ENCODE results near the gene DRAM1. TPM values are rescaled to one million over a fixed set of nuclear protein-coding genes. Genes with fewer than 3 reads are reported as not detected.
"Not testable (repeated sequence)": the region's sequence is repeated elsewhere in the genome, so short reads cannot be mapped to it uniquely, and the experiment has no call there.

Gene DRAM1
- total RNA-seq, 2 experiments from 2014 or later: 4.0 TPM

GRCh38 chr12:101889211-101889752, 11.9 kb downstream of the DRAM1 start:
- Mint-ChIP-seq H3K36me3 (ENCODE audit: low read depth) (no peaks in the 10 kb centered on the region), H3K9me3 (no peaks in the 10 kb centered on the region), H3K4me3 (no peak overlapping the region), H3K4me1 (peaks cover 8% of the 10 kb centered on the region), H3K27ac (no peak overlapping the region), H3K27me3 (no peaks in the 10 kb centered on the region)
- DNase-seq: no peak
- POLR2A ChIA-PET: no interaction called here
- CTCF ChIA-PET: no interaction called here

- no peak overlapping the region for H3K4me3 Mint-ChIP-seq
- CTCF ChIA-PET: interaction anchor here (1.6 kb wide), 1 partner anchor 51 kb away, joined by 4 read pairs; no protein-coding TSS in a partner anchor
- peaks cover 8% of the 10 kb centered on the region for H3K4me1 Mint-ChIP-seq
- no peak overlapping the region for H3K27ac Mint-ChIP-seq
- no peaks in the 10 kb centered on the region for H3K36me3 Mint-ChIP-seq (ENCODE audit: low read depth)
- DNase-seq: no peak
- H3K27me3 Mint-ChIP-seq: no peaks in the 10 kb centered on the region
- H3K9me3 Mint-ChIP-seq: no peaks in the 10 kb centered on the region
- POLR2A ChIA-PET: no interaction called here
These were observed 14.1 kb downstream of the DRAM1 start for GRCh38 chr12:101891462-101891971.

GRCh38 chr12:101892794-101893193, 15.4 kb downstream of the DRAM1 start:
- Mint-ChIP-seq H3K9me3 (no peaks in the 10 kb centered on the region), H3K27ac (no peak overlapping the region), H3K4me1 (peaks cover 8% of the 10 kb centered on the region), H3K36me3 (ENCODE audit: low read depth) (no peaks in the 10 kb centered on the region), H3K27me3 (no peaks in the 10 kb centered on the region), H3K4me3 (no peak overlapping the region)
- CTCF ChIA-PET: interaction anchor here (1.4 kb wide), 1 partner anchor 52 kb away, joined by 3 read pairs; no protein-coding TSS in a partner anchor
- no peak for DNase-seq
- POLR2A ChIA-PET: no interaction called here

- H3K4me3 Mint-ChIP-seq: no peak overlapping the region
- H3K27ac Mint-ChIP-seq: no peak overlapping the region
- no peaks in the 10 kb centered on the region for H3K4me1 Mint-ChIP-seq
- H3K36me3 Mint-ChIP-seq (ENCODE audit: low read depth): peaks cover 5% of the 10 kb centered on the region
- no peaks in the 10 kb centered on the region for H3K27me3 Mint-ChIP-seq
- ChIA-PET POLR2A (no interaction called here), CTCF (no interaction called here)
- DNase-seq: no peak
- no peaks in the 10 kb centered on the region for H3K9me3 Mint-ChIP-seq
These were observed 24.4 kb downstream of the DRAM1 start for GRCh38 chr12:101901777-101902176.

GRCh38 chr12:101902641-101903040, 25.3 kb downstream of the DRAM1 start:
- DNase-seq: no peak
- H3K27me3 Mint-ChIP-seq: no peaks in the 10 kb centered on the region
- no peaks in the 10 kb centered on the region for H3K9me3 Mint-ChIP-seq
- H3K27ac Mint-ChIP-seq: no peak overlapping the region
- no peaks in the 10 kb centered on the region for H3K4me1 Mint-ChIP-seq
- no peak overlapping the region for H3K4me3 Mint-ChIP-seq
- H3K36me3 Mint-ChIP-seq (ENCODE audit: low read depth): peaks cover 5% of the 10 kb centered on the region
- ChIA-PET POLR2A (no interaction called here), CTCF (no interaction called here)

GRCh38 chr12:101906226-101906625, 28.8 kb downstream of the DRAM1 start:
- no peak for DNase-seq
- Mint-ChIP-seq H3K27ac (no peak overlapping the region), H3K36me3 (ENCODE audit: low read depth) (no peaks in the 10 kb centered on the region), H3K27me3 (no peaks in the 10 kb centered on the region), H3K9me3 (no peaks in the 10 kb centered on the region), H3K4me1 (no peaks in the 10 kb centered on the region), H3K4me3 (no peak overlapping the region)
- ChIA-PET POLR2A (no interaction called here), CTCF (interaction anchor here (1.4 kb wide), 1 partner anchor 26 kb away, joined by 3 read pairs; no protein-coding TSS in a partner anchor)

- H3K4me3 Mint-ChIP-seq: no peak overlapping the region
- DNase-seq: no peak
- H3K27me3 Mint-ChIP-seq: no peaks in the 10 kb centered on the region
- ChIA-PET CTCF (no interaction called here), POLR2A (no interaction called here)
- H3K4me1 Mint-ChIP-seq: no peaks in the 10 kb centered on the region
- H3K27ac Mint-ChIP-seq: no peak overlapping the region
- no peaks in the 10 kb centered on the region for H3K9me3 Mint-ChIP-seq
- H3K36me3 Mint-ChIP-seq (ENCODE audit: low read depth): no peaks in the 10 kb centered on the region
These were observed 31.0 kb downstream of the DRAM1 start for GRCh38 chr12:101908395-101908794.

GRCh38 chr12:101909646-101910045, 32.3 kb downstream of the DRAM1 start:
- Mint-ChIP-seq H3K4me1 (no peaks in the 10 kb centered on the region), H3K36me3 (ENCODE audit: low read depth) (no peaks in the 10 kb centered on the region), H3K27me3 (no peaks in the 10 kb centered on the region), H3K9me3 (no peaks in the 10 kb centered on the region), H3K27ac (no peak overlapping the region), H3K4me3 (no peak overlapping the region)
- POLR2A ChIA-PET: no interaction called here
- no peak for DNase-seq
- CTCF ChIA-PET: no interaction called here

- Mint-ChIP-seq H3K36me3 (ENCODE audit: low read depth) (no peaks in the 10 kb centered on the region), H3K9me3 (no peaks in the 10 kb centered on the region), H3K27me3 (no peaks in the 10 kb centered on the region), H3K4me1 (peaks cover 7% of the 10 kb centered on the region), H3K27ac (no peak overlapping the region), H3K4me3 (no peak overlapping the region)
- DNase-seq: no peak
- POLR2A ChIA-PET: no interaction called here
- CTCF ChIA-PET: no interaction called here
These were observed 38.5 kb downstream of the DRAM1 start for GRCh38 chr12:101915841-101916240.

- ChIA-PET CTCF (interaction anchor here (0.9 to 1.6 kb wide), 3 partner anchors 13 to 203 kb away, joined by 3 read pairs; no protein-coding TSS in a partner anchor), POLR2A (interaction anchor here (1.1 kb wide), 1 partner anchor 143 kb away, joined by 3 read pairs; the partner anchor contains the start of gene WASHC3)
- H3K4me3 Mint-ChIP-seq; H3K4me1 Mint-ChIP-seq; H3K27me3 Mint-ChIP-seq; H3K27ac Mint-ChIP-seq; H3K36me3 Mint-ChIP-seq (ENCODE audit: low read depth); H3K9me3 Mint-ChIP-seq; DNase-seq: not testable (repeated sequence)
These were observed 41.4 kb downstream of the DRAM1 start for GRCh38 chr12:101918805-101919204.

GRCh38 chr12:101919447-101919846, 42.1 kb downstream of the DRAM1 start:
- Mint-ChIP-seq H3K27ac (no peak overlapping the region), H3K4me1 (peaks cover 7% of the 10 kb centered on the region), H3K27me3 (no peaks in the 10 kb centered on the region), H3K36me3 (ENCODE audit: low read depth) (no peaks in the 10 kb centered on the region), H3K4me3 (no peak overlapping the region), H3K9me3 (peaks cover 2% of the 10 kb centered on the region)
- no peak for DNase-seq
- POLR2A ChIA-PET: interaction anchor here (1.1 kb wide), 1 partner anchor 142 kb away, joined by 3 read pairs; the partner anchor contains the start of gene WASHC3
- CTCF ChIA-PET: interaction anchor here (0.9 to 1.6 kb wide), 3 partner anchors 12 to 202 kb away, joined by 3 read pairs; no protein-coding TSS in a partner anchor

- Mint-ChIP-seq H3K9me3 (peaks cover 2% of the 10 kb centered on the region), H3K4me1 (peaks cover 7% of the 10 kb centered on the region), H3K27me3 (no peaks in the 10 kb centered on the region), H3K27ac (no peak overlapping the region), H3K4me3 (no peak overlapping the region), H3K36me3 (ENCODE audit: low read depth) (no peaks in the 10 kb centered on the region)
- CTCF ChIA-PET: interaction anchor here (0.9 kb wide), 1 partner anchor 9 kb away, joined by 3 read pairs; no protein-coding TSS in a partner anchor
- POLR2A ChIA-PET: no interaction called here
- DNase-seq: no peak
These were observed 43.5 kb downstream of the DRAM1 start for GRCh38 chr12:101920906-101921305.

GRCh38 chr12:101923045-101923718, 45.8 kb downstream of the DRAM1 start:
- DNase-seq: no peak
- ChIA-PET CTCF (no interaction called here), POLR2A (no interaction called here)
- Mint-ChIP-seq H3K27me3 (no peaks in the 10 kb centered on the region), H3K4me1 (peaks cover 4% of the 10 kb centered on the region), H3K36me3 (ENCODE audit: low read depth) (no peaks in the 10 kb centered on the region), H3K4me3 (no peak overlapping the region), H3K9me3 (peaks cover 2% of the 10 kb centered on the region), H3K27ac (no peak overlapping the region)

GRCh38 chr12:101924618-101925017, 47.2 kb downstream of the DRAM1 start:
- H3K27me3 Mint-ChIP-seq: no peaks in the 10 kb centered on the region
- H3K36me3 Mint-ChIP-seq (ENCODE audit: low read depth): no peaks in the 10 kb centered on the region
- DNase-seq: no peak
- peaks cover 2% of the 10 kb centered on the region for H3K9me3 Mint-ChIP-seq
- ChIA-PET CTCF (no interaction called here), POLR2A (no interaction called here)
- no peak overlapping the region for H3K27ac Mint-ChIP-seq
- H3K4me3 Mint-ChIP-seq: no peak overlapping the region
- H3K4me1 Mint-ChIP-seq: peaks cover 7% of the 10 kb centered on the region

Data from activated CD4-positive, alpha-beta memory T cell treated with anti-CD3 and anti-CD28 coated beads, Interleukin-2, amount 10 ng/mL, durations not matched to agents 7 days and 5 days (primary cell).